Loucy (cell line): ENCODE measurements around the gene BLVRA.

Experiments
- H2AFZ ChIP-seq: fragments of 200-600 bp; sonication (generic); 2 replicates; pipeline ENCODE4 v1.6.0; 2016; ENCODE audit warnings: antibody characterized with exemption, mild to moderate bottlenecking, low read length, moderate library complexity
- H3F3A ChIP-seq: fragments of 200-600 bp; 2 replicates; pipeline ENCODE4 v1.6.0; 2016; ENCODE audit warnings: antibody characterized with exemption, low read depth, mild to moderate bottlenecking
- H3K27me3 ChIP-seq: fragments of 200-600 bp; sonication (generic); 2 replicates; pipeline ENCODE4 v1.6.1; 2014; ENCODE audit warnings: low read length, mild to moderate bottlenecking; ENCODE audit not compliant: insufficient read depth, poor library complexity, severe bottlenecking
- H3K36me3 ChIP-seq: fragments of 200-600 bp; sonication (generic); 2 replicates; pipeline ENCODE4 v1.6.1; 2016; ENCODE audit warnings: low read length; ENCODE audit not compliant: insufficient read depth
- H3K4me1 ChIP-seq: fragments of 200-600 bp; sonication (generic); 2 replicates; pipeline ENCODE4 v1.5.1; 2014; ENCODE audit warnings: low read length, mild to moderate bottlenecking; ENCODE audit not compliant: insufficient read depth, poor library complexity, severe bottlenecking
- H3K4me2 ChIP-seq: fragments of 200-600 bp; sonication (generic); 2 replicates; pipeline ENCODE4 v1.6.0; 2014; ENCODE audit warnings: antibody characterized with exemption, low read length, low read depth, mild to moderate bottlenecking; ENCODE audit not compliant: poor library complexity, severe bottlenecking
- H3K4me3 ChIP-seq: fragments of 200-600 bp; sonication (generic); 2 replicates; pipeline ENCODE4 v1.5.1; 2014; ENCODE audit warnings: low read length, mild to moderate bottlenecking, mixed read lengths; ENCODE audit not compliant: poor library complexity, severe bottlenecking
- H3K79me2 ChIP-seq: fragments of 200-600 bp; sonication (generic); 2 replicates; pipeline ENCODE4 v1.6.1; 2014; ENCODE audit warnings: low read length; ENCODE audit not compliant: insufficient read depth
- H3K9ac ChIP-seq: fragments of 200-600 bp; sonication (generic); 2 replicates; pipeline ENCODE4 v1.6.0; 2014; ENCODE audit warnings: mild to moderate bottlenecking, low read depth, low read length, moderate library complexity; ENCODE audit not compliant: poor library complexity, severe bottlenecking
- H3K9me2 ChIP-seq: fragments of 200-600 bp; sonication (generic); replicated peaks from 2 replicates; pipeline ENCODE4 v1.6.1; 2016; ENCODE audit warnings: low read depth, low read length, mixed read lengths
- H3K9me3 ChIP-seq: fragments of 200-600 bp; sonication (generic); 2 replicates; pipeline ENCODE4 v1.6.1; 2014; ENCODE audit warnings: mild to moderate bottlenecking, antibody characterized with exemption, low read length, low read depth; ENCODE audit not compliant: insufficient read depth
- H4K20me1 ChIP-seq: fragments of 200-600 bp; sonication (generic); 2 replicates; pipeline ENCODE4 v1.6.0; 2014; ENCODE audit warnings: antibody characterized with exemption, low read length, mild to moderate bottlenecking; ENCODE audit not compliant: insufficient read depth, poor library complexity, severe bottlenecking
- CTCF ChIP-seq: fragments of 200-600 bp; sonication (generic); conservative IDR thresholded peaks from 2 replicates; pipeline ENCODE4 v1.5.1; 2014; ENCODE audit warnings: mild to moderate bottlenecking, antibody characterized with exemption, low read length
- EZH2phosphoT487 ChIP-seq: fragments of 200-600 bp; IDR thresholded peaks from 2 replicates; pipeline ENCODE4 v1.6.1; 2018; ENCODE audit warnings: antibody characterized with exemption, mild to moderate bottlenecking, moderate library complexity, borderline replicate concordance

Gene BLVRA

DNA sequence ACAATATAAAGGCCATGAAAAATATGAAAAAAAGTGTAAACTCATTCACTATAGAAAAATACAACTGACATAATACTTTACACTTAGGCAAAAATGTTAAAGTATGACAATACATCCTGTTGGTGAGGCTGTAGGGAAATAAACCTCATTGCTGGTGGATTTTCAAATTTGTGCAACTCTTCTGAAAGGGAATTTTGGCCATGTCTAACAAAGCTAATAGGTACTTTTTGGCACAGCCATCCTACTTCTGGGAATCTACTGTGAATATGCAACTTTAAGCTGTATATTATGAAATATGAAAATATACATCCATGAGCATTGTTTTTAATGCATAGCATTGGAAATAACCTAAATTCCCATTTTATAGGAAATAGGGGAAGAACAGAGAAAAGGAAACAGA is 15.8 kb upstream of the BLVRA start:
- H3K79me2 ChIP-seq: no peaks in the 10 kb centered on the region
- no peak overlapping the region for H3K4me2 ChIP-seq
- no peak overlapping the region for H2AFZ ChIP-seq
- no peak overlapping the region for H3K9ac ChIP-seq
- TF ChIP-seq CTCF (no peak), EZH2phosphoT487 (no peak)
- H3K27me3 ChIP-seq: no peaks in the 10 kb centered on the region
- H3K36me3 ChIP-seq: no peaks in the 10 kb centered on the region
- H3K4me1 ChIP-seq: no peaks in the 10 kb centered on the region
- H3K4me3 ChIP-seq: no peak overlapping the region
- no peaks in the 10 kb centered on the region for H3K9me2 ChIP-seq
- no peaks in the 10 kb centered on the region for H4K20me1 ChIP-seq
- H3F3A ChIP-seq: no peaks in the 10 kb centered on the region
- no peaks in the 10 kb centered on the region for H3K9me3 ChIP-seq

DNA sequence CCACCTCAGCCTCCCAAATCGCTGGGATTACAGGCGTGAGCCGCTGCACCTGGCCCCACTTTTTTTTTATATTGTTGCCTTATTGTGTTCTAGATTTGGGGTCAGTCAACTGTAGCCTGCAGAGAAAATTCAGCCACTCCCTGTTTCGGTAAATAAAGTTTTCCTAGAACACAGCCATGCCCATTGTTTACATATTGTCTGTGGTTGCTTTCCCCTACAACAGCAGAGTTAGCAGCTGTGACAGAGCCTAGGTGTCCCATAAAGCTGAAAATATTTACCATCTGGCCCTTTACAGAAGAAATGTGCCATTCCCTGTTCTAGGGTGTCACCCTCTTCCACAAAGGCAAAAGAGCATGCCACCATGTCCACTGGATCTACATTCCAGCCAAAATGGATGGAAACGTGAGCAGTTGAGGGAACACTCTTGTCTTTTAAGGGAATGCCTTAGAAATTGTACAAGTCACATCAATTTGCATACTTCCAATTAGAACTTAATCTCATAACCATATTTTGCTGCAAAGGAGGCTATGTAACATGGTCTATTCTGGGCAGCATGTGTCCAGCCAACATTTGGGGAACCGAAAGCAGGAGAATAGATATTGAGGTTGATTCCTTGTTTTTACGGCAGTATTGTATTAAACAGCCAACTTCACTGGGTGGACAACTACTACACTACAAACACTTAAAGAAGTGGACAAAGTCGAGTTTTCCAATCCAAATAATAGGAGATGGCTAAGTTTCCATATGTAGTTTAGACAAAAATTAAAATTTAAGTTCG is 11.0 kb upstream of the BLVRA start:
- Histone ChIP-seq H3F3A (no peaks in the 10 kb centered on the region), H3K4me3 (no peak overlapping the region), H3K9me2 (no peaks in the 10 kb centered on the region), H3K79me2 (no peaks in the 10 kb centered on the region), H3K4me2 (no peak overlapping the region), H4K20me1 (no peaks in the 10 kb centered on the region), H3K9ac (no peak overlapping the region), H2AFZ (no peak overlapping the region), H3K36me3 (no peaks in the 10 kb centered on the region), H3K4me1 (no peaks in the 10 kb centered on the region), H3K9me3 (no peaks in the 10 kb centered on the region), H3K27me3 (no peaks in the 10 kb centered on the region)
- TF ChIP-seq CTCF (no peak), EZH2phosphoT487 (no peak)

GRCh38 chr7:43749383-43749940 is 9.0 kb upstream of the BLVRA start:
- Histone ChIP-seq H3K4me3 (no peak overlapping the region), H3K9ac (no peak overlapping the region), H3K27me3 (no peaks in the 10 kb centered on the region), H3K4me2 (no peak overlapping the region), H2AFZ (no peak overlapping the region), H3K4me1 (no peaks in the 10 kb centered on the region), H3K36me3 (no peaks in the 10 kb centered on the region), H3K79me2 (no peaks in the 10 kb centered on the region), H3K9me3 (no peaks in the 10 kb centered on the region), H3K9me2 (no peaks in the 10 kb centered on the region), H3F3A (no peaks in the 10 kb centered on the region), H4K20me1 (no peaks in the 10 kb centered on the region)
- TF ChIP-seq EZH2phosphoT487: no peak
- TF ChIP-seq CTCF: no peak
